GM06990 (cell line): Measurements from ENCODE around the gene ARHGAP15.

Experiments
- DNase-seq: peaks from one replicate; pipeline ENCODE4 v3.0.0-alpha.2; 2011; ENCODE audit not compliant: insufficient read length; ENCODE audit errors: extremely low read depth
- H3K27me3 ChIP-seq: replicated peaks from 2 replicates; pipeline ENCODE4 v1.6.0; 2011; ENCODE audit warnings: low read length; ENCODE audit not compliant: control insufficient read depth, insufficient read depth
- H3K36me3 ChIP-seq: 2 replicates; pipeline ENCODE4 v1.5.1; 2011; ENCODE audit warnings: low read length; ENCODE audit not compliant: control insufficient read depth, insufficient read depth
- H3K4me3 ChIP-seq: replicated peaks from 2 replicates; pipeline ENCODE4 v1.5.1; 2011; ENCODE audit warnings: low read depth, mild to moderate bottlenecking, control low read depth, low read length
- TF ChIP-seq, protein P1 (sequence below): IDR thresholded peaks from 2 replicates; pipeline ENCODE4 v1.5.1; 2011; ENCODE audit warnings: low read length, control low read depth, mild to moderate bottlenecking, inconsistent platforms; ENCODE audit not compliant: insufficient read depth, poor library complexity, severe bottlenecking

The ARHGAP15 gene

GRCh38 chr2:143473820-143474219, 344.6 kb downstream of the ARHGAP15 start:
- TF ChIP-seq, protein P1, sequence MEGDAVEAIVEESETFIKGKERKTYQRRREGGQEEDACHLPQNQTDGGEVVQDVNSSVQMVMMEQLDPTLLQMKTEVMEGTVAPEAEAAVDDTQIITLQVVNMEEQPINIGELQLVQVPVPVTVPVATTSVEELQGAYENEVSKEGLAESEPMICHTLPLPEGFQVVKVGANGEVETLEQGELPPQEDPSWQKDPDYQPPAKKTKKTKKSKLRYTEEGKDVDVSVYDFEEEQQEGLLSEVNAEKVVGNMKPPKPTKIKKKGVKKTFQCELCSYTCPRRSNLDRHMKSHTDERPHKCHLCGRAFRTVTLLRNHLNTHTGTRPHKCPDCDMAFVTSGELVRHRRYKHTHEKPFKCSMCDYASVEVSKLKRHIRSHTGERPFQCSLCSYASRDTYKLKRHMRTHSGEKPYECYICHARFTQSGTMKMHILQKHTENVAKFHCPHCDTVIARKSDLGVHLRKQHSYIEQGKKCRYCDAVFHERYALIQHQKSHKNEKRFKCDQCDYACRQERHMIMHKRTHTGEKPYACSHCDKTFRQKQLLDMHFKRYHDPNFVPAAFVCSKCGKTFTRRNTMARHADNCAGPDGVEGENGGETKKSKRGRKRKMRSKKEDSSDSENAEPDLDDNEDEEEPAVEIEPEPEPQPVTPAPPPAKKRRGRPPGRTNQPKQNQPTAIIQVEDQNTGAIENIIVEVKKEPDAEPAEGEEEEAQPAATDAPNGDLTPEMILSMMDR: no peak
- no peak for DNase-seq
- no peaks in the 10 kb centered on the region for H3K36me3 ChIP-seq
- H3K27me3 ChIP-seq: no peaks in the 10 kb centered on the region
- H3K4me3 ChIP-seq: no peak overlapping the region

DNA sequence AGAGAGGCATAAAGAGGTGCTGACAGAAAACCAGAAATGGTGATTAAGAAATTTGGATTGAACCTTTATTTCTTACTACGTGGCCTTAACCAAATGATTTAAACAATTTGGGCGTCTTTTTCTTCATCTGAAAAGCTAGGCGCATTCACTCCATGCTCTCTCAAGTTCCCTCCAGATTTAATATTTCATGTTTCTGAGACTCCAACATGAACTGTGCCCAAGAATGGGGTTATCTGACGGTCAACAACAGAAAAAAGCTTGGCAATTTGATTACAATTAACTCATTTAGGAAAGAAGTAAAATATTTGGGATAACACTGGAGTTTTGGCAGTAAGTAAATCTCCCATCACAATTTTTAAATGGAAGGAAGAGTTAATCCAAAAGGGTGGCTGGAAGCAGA, 345.4 kb downstream of the ARHGAP15 start:
- no peaks in the 10 kb centered on the region for H3K36me3 ChIP-seq
- no peak for DNase-seq
- no peaks in the 10 kb centered on the region for H3K27me3 ChIP-seq
- no peak overlapping the region for H3K4me3 ChIP-seq
- TF ChIP-seq, protein P1: no peak

GRCh38 chr2:143475041-143475776, 346.0 kb downstream of the ARHGAP15 start:
- TF ChIP-seq, protein P1: no peak
- H3K36me3 ChIP-seq: no peaks in the 10 kb centered on the region
- no peak for DNase-seq
- no peak overlapping the region for H3K4me3 ChIP-seq
- H3K27me3 ChIP-seq: no peaks in the 10 kb centered on the region

GRCh38 chr2:143476336-143477087, 347.3 kb downstream of the ARHGAP15 start:
- Histone ChIP-seq H3K4me3 (no peak overlapping the region), H3K36me3 (no peaks in the 10 kb centered on the region), H3K27me3 (no peaks in the 10 kb centered on the region)
- no peak for DNase-seq
- TF ChIP-seq, protein P1: no peak

GRCh38 chr2:143477714-143478443, 348.7 kb downstream of the ARHGAP15 start:
- no peaks in the 10 kb centered on the region for H3K27me3 ChIP-seq
- TF ChIP-seq, protein P1: no peak
- no peak overlapping the region for H3K4me3 ChIP-seq
- H3K36me3 ChIP-seq: no peaks in the 10 kb centered on the region
- no peak for DNase-seq
